OCI-LY7 (cell line): ENCODE measurements around the gene NEUROD2. TPM values are rescaled to one million over a fixed set of nuclear protein-coding genes. Genes with fewer than 3 reads are reported as not detected.

ENCODE experiments used
- BruUV-seq: library from RNA; stranded (reverse); fragments of 400-500 nt; replicated peaks from 2 replicates; lab custom pipeline; 2021; lab: Mats Ljungman, UMichigan
- CTCF ChIA-PET: fragments of 300-600 bp; sonication (Branson Sonifier 250); formaldehyde crosslinking; loops from one replicate; lab custom pipeline; 2022; ENCODE audit warnings: antibody characterized with exemption; ENCODE audit not compliant: unreplicated experiment; lab: Charles Lee
- POLR2A ChIA-PET: fragments of 300-600 bp; sonication (Branson Sonifier 250); formaldehyde crosslinking; loops from one replicate; lab custom pipeline; 2022; ENCODE audit warnings: antibody characterized with exemption; lab: Charles Lee
- DNase-seq: peaks from one replicate; pipeline ENCODE4 v3.0.0-alpha.2; 2015; ENCODE audit warnings: low spot score
- H2AFZ ChIP-seq: fragments of 200-600 bp; sonication (generic), shearing (Covaris generic); 2 replicates; pipeline ENCODE4 v1.6.1; 2014; ENCODE audit warnings: mild to moderate bottlenecking, antibody characterized with exemption, low read length, moderate library complexity
- H3K27ac ChIP-seq: fragments of 200-600 bp; sonication (generic); 2 replicates; pipeline ENCODE4 v1.5.1; 2014; ENCODE audit warnings: mixed run types, low read depth, mild to moderate bottlenecking, moderate library complexity, low read length, inconsistent platforms; ENCODE audit not compliant: poor library complexity, severe bottlenecking
- H3K36me3 ChIP-seq: fragments of 200-600 bp; sonication (generic); 2 replicates; pipeline ENCODE4 v1.6.1; 2014; ENCODE audit warnings: mild to moderate bottlenecking, antibody characterized with exemption, low read length, moderate library complexity, mixed read lengths; ENCODE audit not compliant: insufficient read depth
- H3K4me1 ChIP-seq: fragments of 200-600 bp; sonication (generic); 2 replicates; pipeline ENCODE4 v1.5.1; 2014; ENCODE audit warnings: mild to moderate bottlenecking, low read length; ENCODE audit not compliant: insufficient read depth, poor library complexity, severe bottlenecking
- H3K4me2 ChIP-seq: fragments of 200-600 bp; sonication (generic); 2 replicates; pipeline ENCODE4 v1.6.1; 2014; ENCODE audit warnings: mild to moderate bottlenecking, low read length
- H3K4me3 ChIP-seq: fragments of 200-600 bp; sonication (generic); 2 replicates; pipeline ENCODE4 v1.5.1; 2014; ENCODE audit warnings: mild to moderate bottlenecking, low read depth, low read length; ENCODE audit not compliant: poor library complexity, severe bottlenecking
- H3K79me2 ChIP-seq: fragments of 200-600 bp; sonication (generic); 2 replicates; pipeline ENCODE4 v1.6.1; 2016; ENCODE audit warnings: low read depth, mild to moderate bottlenecking, low read length, moderate library complexity, mixed read lengths; ENCODE audit not compliant: insufficient read depth
- H3K9me2 ChIP-seq: fragments of 200-600 bp; sonication (generic); 2 replicates; pipeline ENCODE4 v1.6.1; 2016; ENCODE audit warnings: mild to moderate bottlenecking, low read length, mixed read lengths; ENCODE audit not compliant: insufficient read depth
- H3K9me3 ChIP-seq: fragments of 200-600 bp; sonication (generic); 2 replicates; pipeline ENCODE4 v1.6.1; 2014; ENCODE audit warnings: mild to moderate bottlenecking, mixed run types, low read length, mixed read lengths
- H4K20me1 ChIP-seq: fragments of 200-600 bp; sonication (generic); 2 replicates; pipeline ENCODE4 v1.6.1; 2014; ENCODE audit warnings: mild to moderate bottlenecking, antibody characterized with exemption, low read length, moderate library complexity, mixed read lengths; ENCODE audit not compliant: insufficient read depth
- CTCF ChIP-seq: fragments of 200-600 bp; sonication (generic); conservative IDR thresholded peaks from 2 replicates; pipeline ENCODE4 v1.5.1; 2014; ENCODE audit warnings: mild to moderate bottlenecking, antibody characterized with exemption, low read length, moderate library complexity, mixed read lengths
- EZH2phosphoT487 ChIP-seq: fragments of 200-600 bp; sonication (generic); IDR thresholded peaks from 2 replicates; pipeline ENCODE4 v1.6.1; 2018; ENCODE audit warnings: low read depth, borderline replicate concordance, mild to moderate bottlenecking, mixed run types, antibody characterized with exemption, low read length, moderate library complexity, mixed read lengths
- intact Hi-C: fragments of 100-400 bp; cut with micrococcal nuclease; formaldehyde crosslinking; loops from one replicate; pipeline ENCODE4 v1.10.0; 2022; ENCODE audit not compliant: unreplicated experiment
- total RNA-seq, 2 experiments: library from RNA; depleted of rRNA in 1 of 2; stranded (reverse); fragments of >200 nt in 1 of 2; shearing (Covaris generic) in 1 of 2; gene quantifications; 2 replicates each; pipeline ENCODE4 v1.2.3, GENCODE V29; 2014 to 2022

The NEUROD2 gene
- total RNA-seq, 2 experiments from 2014 or later = not detected

- DNase-seq = no peak
- Histone ChIP-seq H3K36me3 (no peaks in the 10 kb centered on the region), H3K79me2 (no peaks in the 10 kb centered on the region), H4K20me1 (no peaks in the 10 kb centered on the region), H3K4me3 (no peak overlapping the region), H3K9me2 (no peaks in the 10 kb centered on the region), H3K27ac (no peak overlapping the region), H3K4me1 (peaks cover 14% of the 10 kb centered on the region), H2AFZ (no peak overlapping the region), H3K9me3 (no peaks in the 10 kb centered on the region), H3K4me2 (no peak overlapping the region)
- intact Hi-C loops = no loop called here
- POLR2A ChIA-PET = no interaction called here
- no TSS peak for BruUV-seq
- TF ChIP-seq CTCF = no peak
- CTCF ChIA-PET = no interaction called here
Observed at GRCh38 chr17:39606434-39607056, 1.2 kb downstream of the NEUROD2 start.

GRCh38 chr17:39605492-39606433 lies 2.0 kb downstream of the NEUROD2 start:
- Histone ChIP-seq H3K9me3 (no peaks in the 10 kb centered on the region), H4K20me1 (no peaks in the 10 kb centered on the region), H3K4me2 (no peak overlapping the region), H3K9me2 (no peaks in the 10 kb centered on the region), H2AFZ (no peak overlapping the region), H3K27ac (no peak overlapping the region), H3K4me3 (no peak overlapping the region), H3K36me3 (no peaks in the 10 kb centered on the region), H3K4me1 (peaks cover 14% of the 10 kb centered on the region), H3K79me2 (no peaks in the 10 kb centered on the region)
- intact Hi-C loops = no loop called here
- ChIA-PET CTCF (no interaction called here), POLR2A (no interaction called here)
- BruUV-seq = no TSS peak
- TF ChIP-seq EZH2phosphoT487 (no peak), CTCF (no peak)
- DNase-seq = no peak
